HEK293 (cell line): ENCODE data around the gene NINJ2.

ENCODE experiments used
- CTCF ChIP-seq: fragments of 450-650 bp; formaldehyde crosslinking; IDR thresholded peaks from 2 replicates; pipeline ENCODE4 v1.5.1; 2016; ENCODE audit warnings: missing biosample characterization, missing genetic modification characterization
- PRDM1 ChIP-seq: fragments of 450-650 bp; formaldehyde crosslinking; IDR thresholded peaks from 2 replicates; pipeline ENCODE4; 2016; ENCODE audit warnings: missing biosample characterization, missing genetic modification characterization
- ZNF121 ChIP-seq: fragments of 450-650 bp; formaldehyde crosslinking; IDR thresholded peaks from 2 replicates; pipeline ENCODE4 v1.5.1; 2016; ENCODE audit warnings: missing biosample characterization, missing genetic modification characterization
- ZNF146 ChIP-seq: fragments of 450-650 bp; formaldehyde crosslinking; IDR thresholded peaks from 2 replicates; pipeline ENCODE4 v1.5.1; 2016; ENCODE audit warnings: missing biosample characterization, missing genetic modification characterization
- ZNF23 ChIP-seq: fragments of 450-650 bp; formaldehyde crosslinking; IDR thresholded peaks from 2 replicates; pipeline ENCODE4 v1.5.1; 2016; ENCODE audit warnings: missing biosample characterization, missing genetic modification characterization, borderline replicate concordance
- ZNF366 ChIP-seq: fragments of 450-650 bp; formaldehyde crosslinking; conservative IDR thresholded peaks from 2 replicates; pipeline ENCODE4 v1.5.1; 2016; ENCODE audit warnings: missing biosample characterization, missing genetic modification characterization
- TF ChIP-seq, protein P1 (sequence below): fragments of 450-650 bp; formaldehyde crosslinking; IDR thresholded peaks from 2 replicates; pipeline ENCODE4 v1.5.1; 2016; ENCODE audit warnings: missing biosample characterization, missing genetic modification characterization
- TF ChIP-seq, protein P2 (sequence below): fragments of 450-650 bp; formaldehyde crosslinking; optimal IDR thresholded peaks from 2 replicates; pipeline ENCODE3; 2016; ENCODE audit warnings: missing biosample characterization, mild to moderate bottlenecking, missing genetic modification characterization

DNA sequence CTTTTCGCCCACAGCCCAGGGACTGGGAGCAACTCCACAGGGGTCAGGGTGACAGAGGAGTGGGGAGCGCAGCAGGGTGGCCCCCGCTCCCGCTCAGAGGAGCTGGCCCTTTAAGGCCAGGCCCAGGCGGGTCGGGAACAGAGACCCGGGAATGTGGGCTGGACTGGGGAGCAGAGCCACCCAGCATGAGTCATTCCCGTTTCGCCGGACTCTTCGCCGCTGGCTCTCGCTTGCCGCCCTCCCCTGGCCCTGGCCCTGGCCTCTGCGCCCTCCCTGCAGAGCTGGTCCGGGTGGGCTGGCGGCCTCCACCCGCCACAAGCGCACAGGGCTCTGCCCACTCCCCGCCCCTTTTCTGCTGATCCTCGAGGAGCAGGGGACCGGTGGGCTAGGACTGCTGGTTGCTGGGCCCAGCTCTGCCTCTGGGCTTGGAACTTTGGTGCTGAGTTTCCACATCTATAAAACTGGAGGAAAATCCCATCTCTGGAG, 92.8 kb downstream of the NINJ2 start:
- 0 out of 2 replicates have a peak, but pooled peaks have one; percentile 73 for TF ChIP-seq ZNF121
- TF ChIP-seq ZNF146 (tag by site-specific recombination): no peak
- no peak for TF ChIP-seq CTCF (tag by site-specific recombination)
- TF ChIP-seq, protein P1, sequence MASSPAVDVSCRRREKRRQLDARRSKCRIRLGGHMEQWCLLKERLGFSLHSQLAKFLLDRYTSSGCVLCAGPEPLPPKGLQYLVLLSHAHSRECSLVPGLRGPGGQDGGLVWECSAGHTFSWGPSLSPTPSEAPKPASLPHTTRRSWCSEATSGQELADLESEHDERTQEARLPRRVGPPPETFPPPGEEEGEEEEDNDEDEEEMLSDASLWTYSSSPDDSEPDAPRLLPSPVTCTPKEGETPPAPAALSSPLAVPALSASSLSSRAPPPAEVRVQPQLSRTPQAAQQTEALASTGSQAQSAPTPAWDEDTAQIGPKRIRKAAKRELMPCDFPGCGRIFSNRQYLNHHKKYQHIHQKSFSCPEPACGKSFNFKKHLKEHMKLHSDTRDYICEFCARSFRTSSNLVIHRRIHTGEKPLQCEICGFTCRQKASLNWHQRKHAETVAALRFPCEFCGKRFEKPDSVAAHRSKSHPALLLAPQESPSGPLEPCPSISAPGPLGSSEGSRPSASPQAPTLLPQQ: 0 out of 2 replicates have a peak, but pooled peaks have one; percentile 34
- TF ChIP-seq, protein P2, sequence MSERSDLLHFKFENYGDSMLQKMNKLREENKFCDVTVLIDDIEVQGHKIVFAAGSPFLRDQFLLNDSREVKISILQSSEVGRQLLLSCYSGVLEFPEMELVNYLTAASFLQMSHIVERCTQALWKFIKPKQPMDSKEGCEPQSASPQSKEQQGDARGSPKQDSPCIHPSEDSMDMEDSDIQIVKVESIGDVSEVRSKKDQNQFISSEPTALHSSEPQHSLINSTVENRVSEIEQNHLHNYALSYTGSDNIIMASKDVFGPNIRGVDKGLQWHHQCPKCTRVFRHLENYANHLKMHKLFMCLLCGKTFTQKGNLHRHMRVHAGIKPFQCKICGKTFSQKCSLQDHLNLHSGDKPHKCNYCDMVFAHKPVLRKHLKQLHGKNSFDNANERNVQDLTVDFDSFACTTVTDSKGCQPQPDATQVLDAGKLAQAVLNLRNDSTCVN (tag by site-specific recombination): no peak
- no peak for TF ChIP-seq ZNF23
- no peak; the same call in 1 of the 2 replicates for TF ChIP-seq ZNF366 (tag by site-specific recombination)
- TF ChIP-seq PRDM1 (tag by site-specific recombination): 0 out of 2 replicates have a peak, but pooled peaks have one; percentile 6
